Transverse colon (tissue), 4 donors: ENCODE data around the gene SORD. TPM values are rescaled to one million over a fixed set of nuclear protein-coding genes. Genes with fewer than 3 reads are reported as not detected.
"Not testable (repeated sequence)": the region's sequence is repeated elsewhere in the genome, so short reads cannot be mapped to it uniquely, and the experiment has no call there.

Source experiments
- DNase-seq: peaks from one replicate; pipeline ENCODE4 v3.0.0-alpha.2; 2019
- H3K27ac ChIP-seq, 4 donors: fragments of 200-600 bp; sonication (generic); 2 replicates each; pipeline ENCODE4 v1.5.1; 2016 to 2018; ENCODE audit warnings: inconsistent platforms in 4 of 4
- H3K27me3 ChIP-seq: fragments of 200-600 bp; sonication (generic); 2 replicates; pipeline ENCODE4 v1.5.1; 2017; ENCODE audit warnings: inconsistent platforms
- H3K36me3 ChIP-seq, 4 donors: fragments of 200-600 bp; sonication (generic); 2 replicates each; pipeline ENCODE4 v1.5.1; 2017 to 2019; ENCODE audit warnings: inconsistent platforms in 4 of 4
- H3K4me1 ChIP-seq, 4 donors: fragments of 200-600 bp; sonication (generic); 2 replicates each; pipeline ENCODE4 v1.5.1; 2017 to 2020; ENCODE audit warnings: inconsistent platforms in 4 of 4
- H3K4me3 ChIP-seq, 4 donors: fragments of 200-600 bp; sonication (generic); 1 replicate in 1 of 4; 2 replicates in 3 of 4; pipeline versions ENCODE4 v1.5.1 to v1.6.1; 2017 to 2019; ENCODE audit warnings: inconsistent platforms in 4 of 4
- H3K9me3 ChIP-seq, 2 donors: fragments of 200-600 bp; sonication (generic); 2 replicates each; pipeline ENCODE4 v1.5.1; 2017 to 2019; ENCODE audit warnings: inconsistent platforms in 2 of 2
- EP300 ChIP-seq: sonication (generic); formaldehyde crosslinking; IDR thresholded peaks from one replicate; pipeline ENCODE4 v1.6.1; 2017; ENCODE audit warnings: antibody characterized with exemption, low read depth
- WGBS, 2 donors: methylation state at CpG; one replicate each; pipeline ENCODE4 v1.1.5; 2018; ENCODE audit warnings: low coverage in 1 of 2; 5-methylcytosine and 5-hydroxymethylcytosine counted together
- in situ Hi-C, 4 donors: fragments of 200-750 bp; cut with MboI; loops; one replicate each; pipeline versions ENCODE4 v1.15.0 to v1.15.1; 2017; ENCODE audit warnings: low sequenced_read_pairs in 3 of 4, low pct_ligation_motif_present in 1 of 4, low pct_unique_long_range_greater_than_20kb in 1 of 4
- intact Hi-C: fragments of 100-400 bp; cut with DNase I; formaldehyde crosslinking; loops from one replicate; pipeline ENCODE4 v1.15.1; 2023; ENCODE audit warnings: low total_unique reads
- total RNA-seq, 4 donors: library from RNA; depleted of rRNA; stranded (reverse); fragments of >200 nt; gene quantifications; one replicate each; pipeline ENCODE4 v1.1.0, GENCODE V29; 2016

The SORD gene
- total RNA-seq, 4 donors from 2014 or later, result 0.75 to 36.2 (median 11.3) TPM

- WGBS, 2 donors, result 77 to 81% methylated on average over 4 of the region's 4 CpGs
- no peak overlapping the region for H3K4me3 ChIP-seq
- no peak for DNase-seq
- H3K4me1 ChIP-seq, result no peaks in the 10 kb centered on the region
- TF ChIP-seq EP300, result no peak
- no peaks in the 10 kb centered on the region for H3K9me3 ChIP-seq
- in situ Hi-C loops, result no loop called here
- H3K36me3 ChIP-seq, result no peaks in the 10 kb centered on the region
- intact Hi-C loops, result no loop called here
- no peaks in the 10 kb centered on the region for H3K27me3 ChIP-seq
- H3K27ac ChIP-seq, result no peak overlapping the region
These were observed 41.4 kb downstream of the SORD start for GRCh38 chr15:45064386-45064785.

GRCh38 chr15:45069942-45070360 is 47.0 kb downstream of the SORD start:
- 65 to 76% methylated on average over 2 to 6 of the region's 6 CpGs for WGBS, 2 donors

GRCh38 chr15:45073602-45074001 is 50.6 kb downstream of the SORD start:
- H3K27me3 ChIP-seq, intact Hi-C loops, H3K4me1 ChIP-seq, H3K36me3 ChIP-seq, DNase-seq, H3K4me3 ChIP-seq, H3K9me3 ChIP-seq, in situ Hi-C loops: not testable (repeated sequence)
- peak overlapping the region in 1 of 4 donors; percentile 25 for H3K27ac ChIP-seq

More at GRCh38 chr15:45069942-45070360, 47.0 kb downstream of the SORD start:
- H3K36me3 ChIP-seq, H3K9me3 ChIP-seq, H3K4me3 ChIP-seq, H3K4me1 ChIP-seq, intact Hi-C loops, in situ Hi-C loops, DNase-seq, H3K27me3 ChIP-seq: not testable (repeated sequence)
- peak overlapping the region; percentile 65 to 74 (median 70) for H3K27ac ChIP-seq

GRCh38 chr15:45075440-45076320 is 52.7 kb downstream of the SORD start:
- H3K9me3 ChIP-seq, in situ Hi-C loops, H3K4me3 ChIP-seq, H3K27ac ChIP-seq, H3K4me1 ChIP-seq, H3K27me3 ChIP-seq, DNase-seq, intact Hi-C loops, H3K36me3 ChIP-seq: not testable (repeated sequence)
- no CpG with 5 or more reads among the region's 9 CpGs for WGBS, 2 donors

GRCh38 chr15:45077391-45077790 is 54.4 kb downstream of the SORD start:
- 46 to 67% methylated on average over 2 of the region's 2 CpGs for WGBS, 2 donors
- H3K9me3 ChIP-seq, H3K4me1 ChIP-seq, H3K4me3 ChIP-seq, in situ Hi-C loops, intact Hi-C loops, H3K27me3 ChIP-seq, H3K36me3 ChIP-seq: not testable (repeated sequence)
- DNase-seq, result peak; percentile 35
- peak overlapping the region in 1 of 4 donors; percentile 40 for H3K27ac ChIP-seq

- DNase-seq, H3K27ac ChIP-seq, intact Hi-C loops: not testable (repeated sequence)
These were observed 56.2 kb downstream of the SORD start for GRCh38 chr15:45079201-45079600.

GRCh38 chr15:45079628-45080246 is 56.7 kb downstream of the SORD start:
- H3K9me3 ChIP-seq, H3K4me1 ChIP-seq, DNase-seq, H3K27me3 ChIP-seq, intact Hi-C loops, in situ Hi-C loops, H3K36me3 ChIP-seq, H3K4me3 ChIP-seq, H3K27ac ChIP-seq: not testable (repeated sequence)
- 93 to 100% methylated on average over 2 to 5 of the region's 5 CpGs for WGBS, 2 donors

More at GRCh38 chr15:45079201-45079600, 56.2 kb downstream of the SORD start:
- H3K9me3 ChIP-seq, H3K4me3 ChIP-seq, H3K4me1 ChIP-seq, in situ Hi-C loops, H3K36me3 ChIP-seq, H3K27me3 ChIP-seq: not testable (repeated sequence)
- WGBS, 2 donors, result 81% methylated on average over 5 of the region's 5 CpGs; no CpG with 5 or more reads in 1 of the 2 donors

- in situ Hi-C loops, result not testable (repeated sequence)
- WGBS, 2 donors, result 97% methylated on average over 3 of the region's 3 CpGs; no CpG with 5 or more reads in 1 of the 2 donors
These were observed 57.6 kb downstream of the SORD start for GRCh38 chr15:45080593-45080992.

GRCh38 chr15:45082412-45082811 is 59.4 kb downstream of the SORD start:
- H3K9me3 ChIP-seq, intact Hi-C loops, H3K4me3 ChIP-seq, in situ Hi-C loops, H3K27me3 ChIP-seq, H3K4me1 ChIP-seq, H3K27ac ChIP-seq, DNase-seq, H3K36me3 ChIP-seq: not testable (repeated sequence)
- WGBS, 2 donors, result 31 to 49% methylated on average over 3 to 7 of the region's 10 CpGs

More at GRCh38 chr15:45080593-45080992, 57.6 kb downstream of the SORD start:
- H3K27me3 ChIP-seq, intact Hi-C loops, H3K4me1 ChIP-seq, H3K4me3 ChIP-seq, H3K9me3 ChIP-seq, H3K36me3 ChIP-seq, H3K27ac ChIP-seq, DNase-seq: not testable (repeated sequence)
